Heart left ventricle (tissue), 13 donors: ENCODE measurements around the gene INO80.

Experiments used
- POLR2A ChIP-seq, 2 donors: fragments of 450-650 bp; IDR thresholded peaks; one replicate each; pipeline ENCODE4 v1.6.1; 2017; ENCODE audit warnings: antibody characterized with exemption in 2 of 2, mild to moderate bottlenecking in 2 of 2, moderate library complexity in 2 of 2
- TF ChIP-seq, protein P1 (sequence below), 12 donors: fragments of 200-600 bp; sonication (generic) in 4 of 12; IDR thresholded peaks; one replicate each; pipeline versions ENCODE4 v1.5.0 to v1.8.0; 2018 to 2022; ENCODE audit warnings: antibody characterized with exemption in 12 of 12, mild to moderate bottlenecking in 5 of 12
- donor health status: ischemic (EF 13 %, LVEDD 7.1; RV severe dilation, severe dysfunction).
- donor health status: DM: no; HTN: yes; CAD: no.
- donor health status: DM: no; HTN: no; CAD: no.
- donor health status: ischemic (EF 25% LVEDD 6.9; RV normal size, moderate dysfunction).
- donor health status: ischemic (EF 25% LVEDD 5.7; RV mildly dilated, moderate dysfunction).
- donor health status: ischemic (EF 35%, LVEDD 5.7; RV mildly dilated, moderate dysfunction).
- donor health status: nonischemic (EF 11% LVEDD 7.7; RV severe dilation, severe dysfunction).
- donor health status: DM: yes; HTN: yes; CAD: no.
- donor health status: PGD.
- donor health status: ischemic (EF 29% LVEDD 5.4; RV normal size, mild dysfunction).
- donor health status: nonischemic (EF 23%, LVEDD 6.1; RV moderate dilation, normal function).

GRCh38 chr15:41116962-41117252, 827 bp upstream of the INO80 start:
- TF ChIP-seq, protein P1, sequence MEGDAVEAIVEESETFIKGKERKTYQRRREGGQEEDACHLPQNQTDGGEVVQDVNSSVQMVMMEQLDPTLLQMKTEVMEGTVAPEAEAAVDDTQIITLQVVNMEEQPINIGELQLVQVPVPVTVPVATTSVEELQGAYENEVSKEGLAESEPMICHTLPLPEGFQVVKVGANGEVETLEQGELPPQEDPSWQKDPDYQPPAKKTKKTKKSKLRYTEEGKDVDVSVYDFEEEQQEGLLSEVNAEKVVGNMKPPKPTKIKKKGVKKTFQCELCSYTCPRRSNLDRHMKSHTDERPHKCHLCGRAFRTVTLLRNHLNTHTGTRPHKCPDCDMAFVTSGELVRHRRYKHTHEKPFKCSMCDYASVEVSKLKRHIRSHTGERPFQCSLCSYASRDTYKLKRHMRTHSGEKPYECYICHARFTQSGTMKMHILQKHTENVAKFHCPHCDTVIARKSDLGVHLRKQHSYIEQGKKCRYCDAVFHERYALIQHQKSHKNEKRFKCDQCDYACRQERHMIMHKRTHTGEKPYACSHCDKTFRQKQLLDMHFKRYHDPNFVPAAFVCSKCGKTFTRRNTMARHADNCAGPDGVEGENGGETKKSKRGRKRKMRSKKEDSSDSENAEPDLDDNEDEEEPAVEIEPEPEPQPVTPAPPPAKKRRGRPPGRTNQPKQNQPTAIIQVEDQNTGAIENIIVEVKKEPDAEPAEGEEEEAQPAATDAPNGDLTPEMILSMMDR (IDR thresholded peaks at IDR 0.05): no peak
- no peak for TF ChIP-seq POLR2A (IDR thresholded peaks at IDR 0.05)
